ENCODE measurements around the gene AATF. TPM values are rescaled to one million over a fixed set of nuclear protein-coding genes. Genes with fewer than 3 reads are reported as not detected.

AATF gene
- total and polyA plus RNA-seq, 4 donors = 28.2 to 41.4 (median 38.7) TPM

GRCh38 chr17:37064206-37064605 lies 115.5 kb downstream of the AATF start:
- no peak for ATAC-seq (ENCODE audit: insufficient read depth, low FRiP score)
- Histone ChIP-seq H3K9ac (ENCODE audit: insufficient read depth in 1 of 2, low read length in 2 of 2) (no peak overlapping the region), H3K4me3 (no peak overlapping the region), H3K9me3 (ENCODE audit: control insufficient read depth in 4 of 4, insufficient read depth in 3 of 4, low read length in 3 of 4) (peaks cover 0 to 1% (median 0%) of the 10 kb centered on the region in 4 donors), H3K4me1 (ENCODE audit: control insufficient read depth in 5 of 5, insufficient read depth in 5 of 5, low read length in 5 of 5) (peaks cover 0 to 16% (median 3%) of the 10 kb centered on the region in 5 donors), H3K36me3 (ENCODE audit: control insufficient read depth in 4 of 4, insufficient read depth in 4 of 4, low read length in 4 of 4) (no peaks in the 10 kb centered on the region), H3K27me3 (ENCODE audit: control insufficient read depth in 3 of 3, insufficient read depth in 3 of 3, low read length in 2 of 3) (peaks cover 0 to 12% (median 10%) of the 10 kb centered on the region in 3 donors), H3K27ac (ENCODE audit: low read depth in 1 of 2, low read length in 1 of 2) (no peak overlapping the region)
- no peak for TF ChIP-seq CTCF (IDR thresholded peaks at IDR 0.05; ENCODE audit: control extremely low read depth, extremely low read depth)
- WGBS, 2 donors = 56 to 71% methylated on average over 11 of the region's 11 CpGs
- DNase-seq = no peak

GRCh38 chr17:37064956-37065355 lies 116.2 kb downstream of the AATF start:
- no peak for DNase-seq
- Histone ChIP-seq H3K9me3 (ENCODE audit: control insufficient read depth in 4 of 4, insufficient read depth in 3 of 4, low read length in 3 of 4) (peaks cover 0 to 1% (median 0%) of the 10 kb centered on the region in 4 donors), H3K4me1 (ENCODE audit: control insufficient read depth in 5 of 5, insufficient read depth in 5 of 5, low read length in 5 of 5) (peaks cover 0 to 15% (median 3%) of the 10 kb centered on the region in 5 donors), H3K36me3 (ENCODE audit: control insufficient read depth in 4 of 4, insufficient read depth in 4 of 4, low read length in 4 of 4) (no peaks in the 10 kb centered on the region), H3K27ac (ENCODE audit: low read depth in 1 of 2, low read length in 1 of 2) (no peak overlapping the region), H3K27me3 (ENCODE audit: control insufficient read depth in 3 of 3, insufficient read depth in 3 of 3, low read length in 2 of 3) (peaks cover 0 to 12% (median 10%) of the 10 kb centered on the region in 3 donors), H3K4me3 (no peak overlapping the region), H3K9ac (ENCODE audit: insufficient read depth in 1 of 2, low read length in 2 of 2) (no peak overlapping the region)
- no peak for ATAC-seq (ENCODE audit: insufficient read depth, low FRiP score)
- WGBS, 2 donors = 88 to 89% methylated on average over 8 of the region's 8 CpGs
- no peak for TF ChIP-seq CTCF (IDR thresholded peaks at IDR 0.05; ENCODE audit: control extremely low read depth, extremely low read depth)

GRCh38 chr17:37065486-37066321 lies 117.0 kb downstream of the AATF start:
- H3K36me3 ChIP-seq (ENCODE audit: control insufficient read depth in 4 of 4, insufficient read depth in 4 of 4, low read length in 4 of 4) = no peaks in the 10 kb centered on the region
- no peak for DNase-seq
- peaks cover 0 to 8% (median 0%) of the 10 kb centered on the region in 5 donors for H3K4me1 ChIP-seq (ENCODE audit: control insufficient read depth in 5 of 5, insufficient read depth in 5 of 5, low read length in 5 of 5)
- H3K27ac ChIP-seq (ENCODE audit: low read depth in 1 of 2, low read length in 1 of 2) = no peak overlapping the region
- H3K9ac ChIP-seq (ENCODE audit: insufficient read depth in 1 of 2, low read length in 2 of 2) = no peak overlapping the region
- TF ChIP-seq CTCF (IDR thresholded peaks at IDR 0.05; ENCODE audit: control extremely low read depth, extremely low read depth) = no peak
- H3K4me3 ChIP-seq = no peak overlapping the region
- ATAC-seq (ENCODE audit: insufficient read depth, low FRiP score) = no peak
- peaks cover 0 to 1% (median 0%) of the 10 kb centered on the region in 4 donors for H3K9me3 ChIP-seq (ENCODE audit: control insufficient read depth in 4 of 4, insufficient read depth in 3 of 4, low read length in 3 of 4)
- 46 to 63% methylated on average over 23 of the region's 23 CpGs for WGBS, 2 donors
- peaks cover 0 to 12% (median 10%) of the 10 kb centered on the region in 3 donors for H3K27me3 ChIP-seq (ENCODE audit: control insufficient read depth in 3 of 3, insufficient read depth in 3 of 3, low read length in 2 of 3)

All from lung (tissue), 12 donors.